Astrocyte (in vitro differentiated cells and primary cell): ENCODE data around the gene ARID4A. TPM values are rescaled to one million over a fixed set of nuclear protein-coding genes. Genes with fewer than 3 reads are reported as not detected.

Source experiments
- DNase-seq: peaks from one replicate; pipeline ENCODE4 v3.0.0-alpha.2; 2010; ENCODE audit warnings: low read depth
- FAIRE-seq: peaks from 2 replicates; lab custom pipeline; 2011; peaks lifted over from hg19 to GRCh38; lab: Jason Lieb, UNC
- H2AFZ ChIP-seq: 2 replicates; pipeline ENCODE4 v1.6.0; 2012; ENCODE audit warnings: low read depth, low read length, inconsistent platforms
- H3K27ac ChIP-seq: 2 replicates; pipeline ENCODE4 v1.5.1; 2011; ENCODE audit warnings: low read depth, low read length, inconsistent platforms
- H3K27me3 ChIP-seq: 2 replicates; pipeline ENCODE4 v1.6.0; 2011; ENCODE audit warnings: low read length, inconsistent platforms; ENCODE audit not compliant: insufficient read depth
- H3K36me3 ChIP-seq: 2 replicates; pipeline ENCODE4 v1.5.1; 2011; ENCODE audit warnings: low read length, inconsistent platforms; ENCODE audit not compliant: insufficient read depth
- H3K4me1 ChIP-seq: 2 replicates; pipeline ENCODE4 v1.5.1; 2011; ENCODE audit warnings: low read length, inconsistent platforms; ENCODE audit not compliant: insufficient read depth
- H3K4me2 ChIP-seq: 2 replicates; pipeline ENCODE4 v1.6.0; 2012; ENCODE audit warnings: low read length, inconsistent platforms
- H3K4me3 ChIP-seq: 2 replicates; pipeline ENCODE4 v1.5.1; 2011; ENCODE audit warnings: low read depth, mild to moderate bottlenecking, low read length, inconsistent platforms; ENCODE audit not compliant: insufficient read depth
- H3K79me2 ChIP-seq: 2 replicates; pipeline ENCODE4 v1.6.0; 2012; ENCODE audit warnings: mild to moderate bottlenecking, low read length, inconsistent platforms; ENCODE audit not compliant: insufficient read depth
- H3K9ac ChIP-seq: 2 replicates; pipeline ENCODE4 v1.6.0; 2012; ENCODE audit warnings: mild to moderate bottlenecking, low read length, inconsistent platforms
- H3K9me3 ChIP-seq: 2 replicates; pipeline ENCODE4 v1.5.1; 2012; ENCODE audit warnings: low read depth, mild to moderate bottlenecking, low read length, inconsistent platforms; ENCODE audit not compliant: insufficient read depth
- H4K20me1 ChIP-seq: 2 replicates; pipeline ENCODE4 v1.6.0; 2012; ENCODE audit warnings: low read length, inconsistent platforms; ENCODE audit not compliant: insufficient read depth
- H3K27ac Mint-ChIP-seq: one replicate; pipeline ENCODE4 v1.8.0; 2021; ENCODE audit warnings: mild to moderate bottlenecking, mixed read lengths; ENCODE audit not compliant: unreplicated experiment
- H3K27me3 Mint-ChIP-seq: one replicate; pipeline ENCODE4 v1.8.0; 2021; ENCODE audit warnings: low read depth, mixed read lengths; ENCODE audit not compliant: unreplicated experiment
- H3K36me3 Mint-ChIP-seq: one replicate; pipeline ENCODE4 v1.8.0; 2021; ENCODE audit warnings: low read depth, mixed read lengths; ENCODE audit not compliant: unreplicated experiment
- H3K4me1 Mint-ChIP-seq: one replicate; pipeline ENCODE4 v1.8.0; 2021; ENCODE audit warnings: low read depth, mixed read lengths; ENCODE audit not compliant: unreplicated experiment
- H3K4me3 Mint-ChIP-seq: one replicate; pipeline ENCODE4 v1.8.0; 2021; ENCODE audit warnings: mild to moderate bottlenecking, moderate library complexity, mixed read lengths; ENCODE audit not compliant: unreplicated experiment
- H3K9me3 Mint-ChIP-seq: one replicate; pipeline ENCODE4 v1.8.0; 2021; ENCODE audit warnings: mild to moderate bottlenecking, mixed read lengths; ENCODE audit not compliant: unreplicated experiment
- EZH2 ChIP-seq: IDR thresholded peaks from 2 replicates; pipeline ENCODE4 v1.6.1; 2012; ENCODE audit warnings: mild to moderate bottlenecking, low read length, inconsistent platforms; ENCODE audit not compliant: insufficient read depth
- total RNA-seq: library from RNA; stranded (reverse); gene quantifications from 2 replicates; pipeline ENCODE4 v1.2.1, GENCODE V29; 2021
- TF ChIP-seq, protein P1 (sequence below): IDR thresholded peaks from 2 replicates; pipeline ENCODE4 v1.5.1; 2011; ENCODE audit warnings: low read depth, mild to moderate bottlenecking, inconsistent platforms, low read length, moderate library complexity; ENCODE audit not compliant: insufficient read depth

ARID4A gene
- total RNA-seq, 1 donor from 2014 or later, result 26.6 TPM

GRCh38 chr14:58282925-58283593, 15.3 kb upstream of the ARID4A start:
- TF ChIP-seq EZH2, result no peak
- TF ChIP-seq, protein P1, sequence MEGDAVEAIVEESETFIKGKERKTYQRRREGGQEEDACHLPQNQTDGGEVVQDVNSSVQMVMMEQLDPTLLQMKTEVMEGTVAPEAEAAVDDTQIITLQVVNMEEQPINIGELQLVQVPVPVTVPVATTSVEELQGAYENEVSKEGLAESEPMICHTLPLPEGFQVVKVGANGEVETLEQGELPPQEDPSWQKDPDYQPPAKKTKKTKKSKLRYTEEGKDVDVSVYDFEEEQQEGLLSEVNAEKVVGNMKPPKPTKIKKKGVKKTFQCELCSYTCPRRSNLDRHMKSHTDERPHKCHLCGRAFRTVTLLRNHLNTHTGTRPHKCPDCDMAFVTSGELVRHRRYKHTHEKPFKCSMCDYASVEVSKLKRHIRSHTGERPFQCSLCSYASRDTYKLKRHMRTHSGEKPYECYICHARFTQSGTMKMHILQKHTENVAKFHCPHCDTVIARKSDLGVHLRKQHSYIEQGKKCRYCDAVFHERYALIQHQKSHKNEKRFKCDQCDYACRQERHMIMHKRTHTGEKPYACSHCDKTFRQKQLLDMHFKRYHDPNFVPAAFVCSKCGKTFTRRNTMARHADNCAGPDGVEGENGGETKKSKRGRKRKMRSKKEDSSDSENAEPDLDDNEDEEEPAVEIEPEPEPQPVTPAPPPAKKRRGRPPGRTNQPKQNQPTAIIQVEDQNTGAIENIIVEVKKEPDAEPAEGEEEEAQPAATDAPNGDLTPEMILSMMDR, result no peak
- H3K36me3 Mint-ChIP-seq, result peaks cover 15% of the 10 kb centered on the region

GRCh38 chr14:58283730-58284129, 14.6 kb upstream of the ARID4A start:
- TF ChIP-seq, protein P1, result no peak
- TF ChIP-seq EZH2, result no peak
- H3K27me3 Mint-ChIP-seq, result no peaks in the 10 kb centered on the region
- Histone ChIP-seq H3K36me3 (peaks cover 26% of the 10 kb centered on the region), H4K20me1 (peaks cover 32% of the 10 kb centered on the region), H3K4me3 (no peak overlapping the region), H3K4me2 (no peak overlapping the region), H3K27me3 (no peaks in the 10 kb centered on the region), H2AFZ (no peak overlapping the region), H3K79me2 (peaks cover 90% of the 10 kb centered on the region), H3K4me1 (peaks cover 17% of the 10 kb centered on the region), H3K9ac (no peak overlapping the region), H3K27ac (no peak overlapping the region), H3K9me3 (no peaks in the 10 kb centered on the region)
- H3K36me3 Mint-ChIP-seq, result peaks cover 15% of the 10 kb centered on the region
- FAIRE-seq (no peak), DNase-seq (no peak)
- no peaks in the 10 kb centered on the region for H3K9me3 Mint-ChIP-seq
- H3K4me3 Mint-ChIP-seq, result no peak overlapping the region
- H3K4me1 Mint-ChIP-seq, result peaks cover 22% of the 10 kb centered on the region
- H3K27ac Mint-ChIP-seq, result no peak overlapping the region

More at GRCh38 chr14:58282925-58283593, 15.3 kb upstream of the ARID4A start:
- Mint-ChIP-seq H3K27me3 (no peaks in the 10 kb centered on the region), H3K4me1 (peaks cover 22% of the 10 kb centered on the region), H3K4me3 (no peak overlapping the region), H3K9me3 (no peaks in the 10 kb centered on the region), H3K27ac (no peak overlapping the region)
- Histone ChIP-seq H3K4me2 (no peak overlapping the region), H3K27ac (no peak overlapping the region), H3K9me3 (no peaks in the 10 kb centered on the region), H3K4me3 (no peak overlapping the region), H3K79me2 (peaks cover 90% of the 10 kb centered on the region), H3K27me3 (no peaks in the 10 kb centered on the region), H3K4me1 (peaks cover 17% of the 10 kb centered on the region), H3K36me3 (peaks cover 22% of the 10 kb centered on the region), H3K9ac (no peak overlapping the region), H2AFZ (no peak overlapping the region), H4K20me1 (peaks cover 28% of the 10 kb centered on the region)
- FAIRE-seq (no peak), DNase-seq (no peak)

- Histone ChIP-seq H3K27ac (no peak overlapping the region), H3K79me2 (peaks cover 90% of the 10 kb centered on the region), H3K9me3 (no peaks in the 10 kb centered on the region), H3K27me3 (no peaks in the 10 kb centered on the region), H2AFZ (no peak overlapping the region), H4K20me1 (peaks cover 44% of the 10 kb centered on the region), H3K4me1 (peaks cover 17% of the 10 kb centered on the region), H3K36me3 (peaks cover 38% of the 10 kb centered on the region), H3K4me3 (no peak overlapping the region), H3K9ac (no peak overlapping the region), H3K4me2 (no peak overlapping the region)
- peaks cover 21% of the 10 kb centered on the region for H3K36me3 Mint-ChIP-seq
- H3K27ac Mint-ChIP-seq, result no peak overlapping the region
- no peaks in the 10 kb centered on the region for H3K27me3 Mint-ChIP-seq
- FAIRE-seq (no peak), DNase-seq (no peak)
- no peaks in the 10 kb centered on the region for H3K9me3 Mint-ChIP-seq
- TF ChIP-seq, protein P1, result no peak
- no peak for TF ChIP-seq EZH2
- no peak overlapping the region for H3K4me3 Mint-ChIP-seq
- peaks cover 22% of the 10 kb centered on the region for H3K4me1 Mint-ChIP-seq
Observed at GRCh38 chr14:58285132-58285531, 13.2 kb upstream of the ARID4A start.
